Measurements from ENCODE around the gene GAD1.

DNA sequence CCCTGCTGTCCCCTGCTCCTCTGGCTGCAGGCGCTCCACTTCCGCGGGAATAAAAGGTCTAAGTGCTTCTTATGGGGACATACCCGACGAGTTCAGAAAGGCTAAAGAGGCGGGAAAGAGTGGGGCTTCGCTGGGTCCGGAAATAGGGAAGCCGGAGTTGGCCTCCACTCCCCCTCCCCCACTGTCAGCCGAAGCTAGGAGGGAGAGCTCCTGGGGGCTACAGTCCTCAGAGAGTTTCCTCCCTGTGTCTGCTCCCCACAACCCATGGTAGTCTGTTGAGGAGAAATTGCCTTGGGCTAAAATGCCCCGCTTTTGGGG lies 7.2 kb downstream of the GAD1 start:
- TF ChIP-seq, protein P1, sequence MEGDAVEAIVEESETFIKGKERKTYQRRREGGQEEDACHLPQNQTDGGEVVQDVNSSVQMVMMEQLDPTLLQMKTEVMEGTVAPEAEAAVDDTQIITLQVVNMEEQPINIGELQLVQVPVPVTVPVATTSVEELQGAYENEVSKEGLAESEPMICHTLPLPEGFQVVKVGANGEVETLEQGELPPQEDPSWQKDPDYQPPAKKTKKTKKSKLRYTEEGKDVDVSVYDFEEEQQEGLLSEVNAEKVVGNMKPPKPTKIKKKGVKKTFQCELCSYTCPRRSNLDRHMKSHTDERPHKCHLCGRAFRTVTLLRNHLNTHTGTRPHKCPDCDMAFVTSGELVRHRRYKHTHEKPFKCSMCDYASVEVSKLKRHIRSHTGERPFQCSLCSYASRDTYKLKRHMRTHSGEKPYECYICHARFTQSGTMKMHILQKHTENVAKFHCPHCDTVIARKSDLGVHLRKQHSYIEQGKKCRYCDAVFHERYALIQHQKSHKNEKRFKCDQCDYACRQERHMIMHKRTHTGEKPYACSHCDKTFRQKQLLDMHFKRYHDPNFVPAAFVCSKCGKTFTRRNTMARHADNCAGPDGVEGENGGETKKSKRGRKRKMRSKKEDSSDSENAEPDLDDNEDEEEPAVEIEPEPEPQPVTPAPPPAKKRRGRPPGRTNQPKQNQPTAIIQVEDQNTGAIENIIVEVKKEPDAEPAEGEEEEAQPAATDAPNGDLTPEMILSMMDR (IDR thresholded peaks at IDR 0.05): no peak
- no peak for TF ChIP-seq POLR2A (IDR thresholded peaks at IDR 0.05; ENCODE audit: low read depth)
